ENCODE results near the gene HPSE2.

GRCh38 chr10:98478430-98479222 is 757.0 kb downstream of the HPSE2 start:
- no peak for TF ChIP-seq POLR2A (IDR thresholded peaks at IDR 0.05)
- TF ChIP-seq CTCF (IDR thresholded peaks at IDR 0.05) = no peak
